Loucy (cell line): ENCODE results near the gene CDCP1.

Source experiments
- H2AFZ ChIP-seq: fragments of 200-600 bp; sonication (generic); 2 replicates; pipeline ENCODE4 v1.6.0; 2016; ENCODE audit warnings: antibody characterized with exemption, mild to moderate bottlenecking, low read length, moderate library complexity
- H3F3A ChIP-seq: fragments of 200-600 bp; 2 replicates; pipeline ENCODE4 v1.6.0; 2016; ENCODE audit warnings: antibody characterized with exemption, low read depth, mild to moderate bottlenecking
- H3K27me3 ChIP-seq: fragments of 200-600 bp; sonication (generic); 2 replicates; pipeline ENCODE4 v1.6.1; 2014; ENCODE audit warnings: low read length, mild to moderate bottlenecking; ENCODE audit not compliant: insufficient read depth, poor library complexity, severe bottlenecking
- H3K36me3 ChIP-seq: fragments of 200-600 bp; sonication (generic); 2 replicates; pipeline ENCODE4 v1.6.1; 2016; ENCODE audit warnings: low read length; ENCODE audit not compliant: insufficient read depth
- H3K4me1 ChIP-seq: fragments of 200-600 bp; sonication (generic); 2 replicates; pipeline ENCODE4 v1.5.1; 2014; ENCODE audit warnings: low read length, mild to moderate bottlenecking; ENCODE audit not compliant: insufficient read depth, poor library complexity, severe bottlenecking
- H3K4me2 ChIP-seq: fragments of 200-600 bp; sonication (generic); 2 replicates; pipeline ENCODE4 v1.6.0; 2014; ENCODE audit warnings: antibody characterized with exemption, low read length, low read depth, mild to moderate bottlenecking; ENCODE audit not compliant: poor library complexity, severe bottlenecking
- H3K4me3 ChIP-seq: fragments of 200-600 bp; sonication (generic); 2 replicates; pipeline ENCODE4 v1.5.1; 2014; ENCODE audit warnings: low read length, mild to moderate bottlenecking, mixed read lengths; ENCODE audit not compliant: poor library complexity, severe bottlenecking
- H3K79me2 ChIP-seq: fragments of 200-600 bp; sonication (generic); 2 replicates; pipeline ENCODE4 v1.6.1; 2014; ENCODE audit warnings: low read length; ENCODE audit not compliant: insufficient read depth
- H3K9ac ChIP-seq: fragments of 200-600 bp; sonication (generic); 2 replicates; pipeline ENCODE4 v1.6.0; 2014; ENCODE audit warnings: mild to moderate bottlenecking, low read depth, low read length, moderate library complexity; ENCODE audit not compliant: poor library complexity, severe bottlenecking
- H3K9me2 ChIP-seq: fragments of 200-600 bp; sonication (generic); replicated peaks from 2 replicates; pipeline ENCODE4 v1.6.1; 2016; ENCODE audit warnings: low read depth, low read length, mixed read lengths
- H3K9me3 ChIP-seq: fragments of 200-600 bp; sonication (generic); 2 replicates; pipeline ENCODE4 v1.6.1; 2014; ENCODE audit warnings: mild to moderate bottlenecking, antibody characterized with exemption, low read length, low read depth; ENCODE audit not compliant: insufficient read depth
- H4K20me1 ChIP-seq: fragments of 200-600 bp; sonication (generic); 2 replicates; pipeline ENCODE4 v1.6.0; 2014; ENCODE audit warnings: antibody characterized with exemption, low read length, mild to moderate bottlenecking; ENCODE audit not compliant: insufficient read depth, poor library complexity, severe bottlenecking
- CTCF ChIP-seq: fragments of 200-600 bp; sonication (generic); conservative IDR thresholded peaks from 2 replicates; pipeline ENCODE4 v1.5.1; 2014; ENCODE audit warnings: mild to moderate bottlenecking, antibody characterized with exemption, low read length
- EZH2phosphoT487 ChIP-seq: fragments of 200-600 bp; IDR thresholded peaks from 2 replicates; pipeline ENCODE4 v1.6.1; 2018; ENCODE audit warnings: antibody characterized with exemption, mild to moderate bottlenecking, moderate library complexity, borderline replicate concordance

CDCP1 gene

GRCh38 chr3:45131201-45131600 lies 15.0 kb downstream of the CDCP1 start:
- Histone ChIP-seq H3K4me1 (peaks cover 2% of the 10 kb centered on the region), H3K4me3 (no peak overlapping the region), H3K79me2 (no peaks in the 10 kb centered on the region), H3F3A (no peaks in the 10 kb centered on the region), H3K27me3 (no peaks in the 10 kb centered on the region), H3K9ac (no peak overlapping the region), H3K4me2 (no peak overlapping the region), H2AFZ (no peak overlapping the region), H3K9me2 (no peaks in the 10 kb centered on the region), H3K9me3 (no peaks in the 10 kb centered on the region), H3K36me3 (no peaks in the 10 kb centered on the region), H4K20me1 (no peaks in the 10 kb centered on the region)
- TF ChIP-seq CTCF (no peak), EZH2phosphoT487 (no peak)

GRCh38 chr3:45130476-45130875 lies 15.7 kb downstream of the CDCP1 start:
- Histone ChIP-seq H3F3A (no peaks in the 10 kb centered on the region), H2AFZ (no peak overlapping the region), H4K20me1 (no peaks in the 10 kb centered on the region), H3K9me3 (no peaks in the 10 kb centered on the region), H3K9ac (no peak overlapping the region), H3K4me2 (no peak overlapping the region), H3K9me2 (no peaks in the 10 kb centered on the region), H3K27me3 (no peaks in the 10 kb centered on the region), H3K79me2 (no peaks in the 10 kb centered on the region), H3K4me3 (no peak overlapping the region), H3K4me1 (peaks cover 4% of the 10 kb centered on the region), H3K36me3 (no peaks in the 10 kb centered on the region)
- TF ChIP-seq CTCF (no peak), EZH2phosphoT487 (no peak)

- peaks cover 4% of the 10 kb centered on the region for H3K4me1 ChIP-seq
- no peaks in the 10 kb centered on the region for H3K9me2 ChIP-seq
- no peak for TF ChIP-seq CTCF
- no peak for TF ChIP-seq EZH2phosphoT487
- no peaks in the 10 kb centered on the region for H3K36me3 ChIP-seq
- no peak overlapping the region for H3K4me3 ChIP-seq
- H3K4me2 ChIP-seq = no peak overlapping the region
- H3K9ac ChIP-seq = no peak overlapping the region
- no peaks in the 10 kb centered on the region for H3K9me3 ChIP-seq
- H3K27me3 ChIP-seq = no peaks in the 10 kb centered on the region
- no peaks in the 10 kb centered on the region for H4K20me1 ChIP-seq
- H3F3A ChIP-seq = no peaks in the 10 kb centered on the region
- no peak overlapping the region for H2AFZ ChIP-seq
- no peaks in the 10 kb centered on the region for H3K79me2 ChIP-seq
Measured at GRCh38 chr3:45128950-45129349, 17.2 kb downstream of the CDCP1 start.
